OCI-M2 (cell line): ENCODE measurements around the gene CORO1C.

Experiments used
- DNase-seq: peaks from one replicate; lab custom pipeline; 2025; ENCODE audit not compliant: unreplicated experiment; lab: John Stamatoyannopoulos, UW

The CORO1C gene

GRCh38 chr12:108605690-108606406 is 125.5 kb downstream of the CORO1C start:
- DNase-seq, result no peak

- DNase-seq, result no peak
Measured at GRCh38 chr12:108605000-108605689, 126.2 kb downstream of the CORO1C start.

GRCh38 chr12:108604208-108604941 is 126.9 kb downstream of the CORO1C start:
- DNase-seq, result no peak

- no peak for DNase-seq
Measured at GRCh38 chr12:108603743-108604142, 127.6 kb downstream of the CORO1C start.

GRCh38 chr12:108602976-108603704 is 128.2 kb downstream of the CORO1C start:
- no peak for DNase-seq

- DNase-seq, result no peak
Measured at GRCh38 chr12:108602209-108602705, 129.1 kb downstream of the CORO1C start.

GRCh38 chr12:108600702-108601007 is 130.7 kb downstream of the CORO1C start:
- no peak for DNase-seq

- DNase-seq, result no peak
Measured at GRCh38 chr12:108599948-108600701, 131.2 kb downstream of the CORO1C start.

GRCh38 chr12:108599541-108599940 is 131.8 kb downstream of the CORO1C start:
- DNase-seq, result no peak

GRCh38 chr12:108598553-108599250 is 132.6 kb downstream of the CORO1C start:
- DNase-seq, result no peak

GRCh38 chr12:108597559-108598471 is 133.5 kb downstream of the CORO1C start, which contains the start of gene TMEM119:
Gene TMEM119 (minus strand): TSS chr12:108598084. CDS start chr12:108592383, 5,701 bp downstream.
- no peak for DNase-seq

GRCh38 chr12:108596854-108597558 is 134.3 kb downstream of the CORO1C start:
- no peak for DNase-seq

- DNase-seq, result no peak
Measured at GRCh38 chr12:108595711-108596647, 135.3 kb downstream of the CORO1C start.
